ENCODE measurements around the gene UBE2O. TPM values are rescaled to one million over a fixed set of nuclear protein-coding genes. Genes with fewer than 3 reads are reported as not detected.

Gene UBE2O
- polyA plus RNA-seq, 1 experiment: 14.2 TPM

- no peaks in the 10 kb centered on the region; the same call in 1 of the 2 replicates for H3K9me3 ChIP-seq (ENCODE audit: control insufficient read depth, insufficient read depth, low read length)
- H3K4me3 ChIP-seq (ENCODE audit: low read depth, low read length): no peak overlapping the region
- TF ChIP-seq CTCF (IDR thresholded peaks at IDR 0.05; ENCODE audit: low read depth, low read length): no peak
- DNase-seq (ENCODE audit: low read depth, low spot score): no peak
- CTCF ChIA-PET: interaction anchor here (1.3 to 1.7 kb wide), 2 partner anchors 18 to 43 kb away, joined by 3 to 6 read pairs; no protein-coding TSS in a partner anchor
- H3K27ac ChIP-seq (ENCODE audit: low read depth, low read length): no peak overlapping the region
- H3K27me3 ChIP-seq (ENCODE audit: control insufficient read depth, insufficient read depth, low read length): no peaks in the 10 kb centered on the region
- POLR2A ChIA-PET: no interaction called here
These were observed 37.2 kb downstream of the UBE2O start for GRCh38 chr17:76415786-76416185.

- H3K27ac ChIP-seq (ENCODE audit: low read depth, low read length): no peak overlapping the region
- POLR2A ChIA-PET: interaction anchor here (0.5 kb wide), 1 partner anchor 13 kb away, joined by 4 read pairs; no protein-coding TSS in a partner anchor
- H3K9me3 ChIP-seq (ENCODE audit: control insufficient read depth, insufficient read depth, low read length): no peaks in the 10 kb centered on the region; the same call in 1 of the 2 replicates
- no peak for TF ChIP-seq CTCF (IDR thresholded peaks at IDR 0.05; ENCODE audit: low read depth, low read length)
- no peak overlapping the region for H3K4me3 ChIP-seq (ENCODE audit: low read depth, low read length)
- no peaks in the 10 kb centered on the region for H3K27me3 ChIP-seq (ENCODE audit: control insufficient read depth, insufficient read depth, low read length)
- CTCF ChIA-PET: interaction anchor here (1.8 kb wide), 2 partner anchors 17 to 44 kb away, joined by 10 to 12 read pairs; no protein-coding TSS in a partner anchor
- no peak for DNase-seq (ENCODE audit: low read depth, low spot score)
These were observed 38.3 kb downstream of the UBE2O start for GRCh38 chr17:76414334-76415295.

- TF ChIP-seq CTCF (IDR thresholded peaks at IDR 0.05; ENCODE audit: low read depth, low read length): no peak
- POLR2A ChIA-PET: no interaction called here
- Histone ChIP-seq H3K27ac (ENCODE audit: low read depth, low read length) (no peak overlapping the region), H3K4me3 (ENCODE audit: low read depth, low read length) (no peak overlapping the region), H3K9me3 (ENCODE audit: control insufficient read depth, insufficient read depth, low read length) (no peaks in the 10 kb centered on the region), H3K27me3 (ENCODE audit: control insufficient read depth, insufficient read depth, low read length) (no peaks in the 10 kb centered on the region)
- no peak for DNase-seq (ENCODE audit: low read depth, low spot score)
- CTCF ChIA-PET: interaction anchor here (0.5 to 6.3 kb wide), 6 partner anchors 13 to 115 kb away, joined by 3 to 78 read pairs (median 5); no protein-coding TSS in a partner anchor
These were observed 41.7 kb downstream of the UBE2O start for GRCh38 chr17:76411247-76411646.

GRCh38 chr17:76410328-76410965 is 42.5 kb downstream of the UBE2O start:
- Histone ChIP-seq H3K27ac (ENCODE audit: low read depth, low read length) (no peak overlapping the region), H3K4me3 (ENCODE audit: low read depth, low read length) (no peak overlapping the region), H3K27me3 (ENCODE audit: control insufficient read depth, insufficient read depth, low read length) (no peaks in the 10 kb centered on the region), H3K9me3 (ENCODE audit: control insufficient read depth, insufficient read depth, low read length) (no peaks in the 10 kb centered on the region)
- CTCF ChIA-PET: interaction anchor here (0.5 to 6.3 kb wide), 5 partner anchors 13 to 114 kb away, joined by 3 to 78 read pairs (median 6); no protein-coding TSS in a partner anchor
- TF ChIP-seq CTCF (IDR thresholded peaks at IDR 0.05; ENCODE audit: low read depth, low read length): no peak
- DNase-seq (ENCODE audit: low read depth, low spot score): no peak
- POLR2A ChIA-PET: no interaction called here

Data from AG04450 (cell line).